Retinal pigment epithelial cell (primary cell): Measurements from ENCODE around the gene IRS1.

Experiments used
- DNase-seq: peaks from one replicate; pipeline ENCODE4 v3.0.0-alpha.2; 2010; ENCODE audit warnings: low read depth
- H3K4me3 ChIP-seq: 2 replicates; pipeline ENCODE4 v1.5.1; 2011; ENCODE audit warnings: mild to moderate bottlenecking, low read length, control low read depth, moderate library complexity
- CTCF ChIP-seq: conservative IDR thresholded peaks from 2 replicates; pipeline ENCODE4 v1.5.1; 2011; ENCODE audit warnings: low read depth, low read length, control low read depth, inconsistent platforms

IRS1 gene

GRCh38 chr2:226794196-226794661, 5.4 kb downstream of the IRS1 start:
- no peak for TF ChIP-seq CTCF
- H3K4me3 ChIP-seq: peak overlapping the region; percentile 51
- no peak for DNase-seq

GRCh38 chr2:226793646-226794045, 6.0 kb downstream of the IRS1 start:
- peak overlapping the region; percentile 51 for H3K4me3 ChIP-seq
- TF ChIP-seq CTCF: no peak
- DNase-seq: no peak

GRCh38 chr2:226792155-226792881, 7.3 kb downstream of the IRS1 start:
- H3K4me3 ChIP-seq: peak overlapping the region; percentile 51
- DNase-seq: no peak
- no peak for TF ChIP-seq CTCF

GRCh38 chr2:226791487-226792081, 8.0 kb downstream of the IRS1 start:
- TF ChIP-seq CTCF: no peak
- DNase-seq: peak; percentile 51
- peak overlapping the region; percentile 53 for H3K4me3 ChIP-seq

- H3K4me3 ChIP-seq: peak overlapping the region; percentile 53
- no peak for DNase-seq
- TF ChIP-seq CTCF: no peak
Measured at GRCh38 chr2:226791056-226791486, 8.5 kb downstream of the IRS1 start.

- no peak for TF ChIP-seq CTCF
- peak overlapping the region; percentile 53 for H3K4me3 ChIP-seq
Measured at GRCh38 chr2:226790431-226790830, 9.2 kb downstream of the IRS1 start.

GRCh38 chr2:226790011-226790410, 9.6 kb downstream of the IRS1 start:
- no peak overlapping the region for H3K4me3 ChIP-seq
- TF ChIP-seq CTCF: no peak
- no peak for DNase-seq

More at GRCh38 chr2:226790431-226790830, 9.2 kb downstream of the IRS1 start:
- no peak for DNase-seq
